Kidney capillary endothelial cell (primary cell): Measurements from ENCODE around the gene ILK.
A peak's percentile ranks its signal among the peaks of the same experiment; 100 is the strongest.

Experiments used
- DNase-seq: peaks from one replicate; pipeline ENCODE4 v3.0.0-alpha.2; 2018; ENCODE audit warnings: low spot score

Gene ILK

GRCh38 chr11:6607190-6607795, 3.7 kb downstream of the ILK start:
- no peak for DNase-seq

- DNase-seq: no peak
Measured at GRCh38 chr11:6608011-6608410, 4.4 kb downstream of the ILK start.

DNA sequence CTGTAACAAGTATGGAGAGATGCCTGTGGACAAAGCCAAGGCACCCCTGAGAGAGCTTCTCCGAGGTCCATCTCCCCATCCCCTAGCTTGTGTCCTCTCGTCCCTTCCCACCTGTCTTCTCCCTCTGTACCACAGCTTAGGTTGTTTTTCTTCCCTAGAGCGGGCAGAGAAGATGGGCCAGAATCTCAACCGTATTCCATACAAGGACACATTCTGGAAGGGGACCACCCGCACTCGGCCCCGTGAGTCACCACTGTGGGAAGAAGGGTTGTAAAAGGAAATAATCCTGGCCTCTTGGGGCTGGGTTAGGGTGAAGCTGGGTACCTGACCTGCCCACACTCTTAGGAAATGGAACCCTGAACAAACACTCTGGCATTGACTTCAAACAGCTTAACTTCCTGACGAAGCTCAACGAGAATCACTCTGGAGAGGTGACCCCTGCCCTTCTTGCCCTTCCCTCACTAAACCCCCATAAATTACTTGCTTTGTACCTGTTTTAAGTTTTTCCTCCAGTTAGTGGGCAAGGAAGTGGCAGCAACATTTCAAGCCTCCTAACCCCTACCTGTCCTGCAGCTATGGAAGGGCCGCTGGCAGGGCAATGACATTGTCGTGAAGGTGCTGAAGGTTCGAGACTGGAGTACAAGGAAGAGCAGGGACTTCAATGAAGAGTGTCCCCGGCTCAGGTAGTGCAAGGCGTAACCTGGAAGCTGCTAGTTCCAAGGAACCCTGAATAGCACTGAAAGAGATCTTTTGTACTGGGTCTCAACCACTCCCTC, 5.3 kb downstream of the ILK start:
- no peak for DNase-seq

DNA sequence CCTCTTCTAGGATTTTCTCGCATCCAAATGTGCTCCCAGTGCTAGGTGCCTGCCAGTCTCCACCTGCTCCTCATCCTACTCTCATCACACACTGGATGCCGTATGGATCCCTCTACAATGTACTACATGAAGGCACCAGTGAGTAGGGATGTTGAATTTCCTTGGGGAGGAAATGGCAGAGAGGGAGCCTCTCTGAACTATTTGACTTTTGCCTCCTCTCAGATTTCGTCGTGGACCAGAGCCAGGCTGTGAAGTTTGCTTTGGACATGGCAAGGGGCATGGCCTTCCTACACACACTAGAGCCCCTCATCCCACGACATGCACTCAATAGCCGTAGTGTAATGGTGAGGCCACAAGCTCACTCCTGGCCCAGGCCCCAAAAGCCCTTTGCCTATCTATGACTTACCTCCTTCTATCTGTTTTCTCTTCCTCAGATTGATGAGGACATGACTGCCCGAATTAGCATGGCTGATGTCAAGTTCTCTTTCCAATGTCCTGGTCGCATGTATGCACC, 6.0 kb downstream of the ILK start:
- no peak for DNase-seq

- DNase-seq: no peak
Measured at GRCh38 chr11:6610591-6610990, 7.0 kb downstream of the ILK start.

DNA sequence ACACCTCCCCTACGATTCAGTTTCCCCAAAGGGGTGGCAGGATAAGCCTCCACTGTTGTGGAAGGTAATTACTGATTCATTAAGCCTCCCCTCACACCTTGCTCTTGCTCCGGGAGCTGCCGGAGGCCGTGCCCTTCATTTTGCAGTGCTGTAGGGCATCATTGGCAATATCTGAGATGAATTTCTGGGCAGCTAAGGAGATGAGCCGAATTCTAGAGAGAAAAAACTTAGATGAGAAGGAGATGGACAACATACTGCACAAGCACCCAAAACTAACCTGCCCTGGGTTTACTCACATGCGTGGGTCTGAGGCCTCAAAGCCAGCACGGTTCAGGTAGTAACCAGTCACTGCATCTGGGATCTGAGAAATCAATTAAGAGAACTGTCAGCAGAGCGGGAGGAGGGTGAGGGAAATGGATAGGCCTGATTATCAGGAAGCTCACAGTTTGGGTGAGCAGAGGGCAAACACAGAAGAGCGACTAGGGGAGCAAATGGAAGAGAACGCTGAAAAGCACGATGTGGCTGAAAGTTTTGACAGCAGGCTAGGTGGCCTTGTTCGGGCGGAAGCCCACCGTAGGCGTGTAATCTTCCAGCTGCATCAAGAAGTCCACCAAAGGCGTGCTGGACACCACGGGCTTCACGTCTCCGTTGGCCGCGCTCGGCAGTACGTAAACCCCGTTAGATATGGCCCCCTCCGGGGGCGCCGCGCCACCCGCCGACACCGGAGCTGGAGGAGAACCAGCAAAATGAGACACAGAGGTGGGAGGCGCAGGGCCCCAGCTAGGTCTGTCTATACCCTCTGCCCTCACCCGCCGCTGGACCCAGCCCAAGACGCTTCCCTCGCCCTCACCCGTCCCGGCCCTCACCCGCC, 7.8 kb downstream of the ILK start:
- no peak for DNase-seq

DNA sequence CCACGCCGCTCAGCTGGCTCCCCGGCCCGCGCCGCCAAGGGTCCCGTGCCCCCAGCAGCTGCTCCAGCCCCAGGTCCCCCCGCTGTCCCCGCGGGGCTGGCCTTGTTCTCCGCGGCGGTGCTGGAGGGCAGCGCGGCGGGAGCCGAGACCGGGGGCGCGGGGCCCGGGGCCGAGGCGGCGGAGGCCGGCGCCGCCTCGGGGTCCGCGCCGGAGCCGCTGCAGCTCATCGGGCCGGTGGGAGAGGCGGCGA, 8.3 kb downstream of the ILK start:
- no peak for DNase-seq

- DNase-seq: peak; percentile 96
Measured at GRCh38 chr11:6612213-6613041, 8.9 kb downstream of the ILK start, which contains the start of gene TAF10. Gene TAF10, minus strand, starts transcription at chr11:6612216. Its CDS starts 27 bp downstream, at chr11:6612189.

DNA sequence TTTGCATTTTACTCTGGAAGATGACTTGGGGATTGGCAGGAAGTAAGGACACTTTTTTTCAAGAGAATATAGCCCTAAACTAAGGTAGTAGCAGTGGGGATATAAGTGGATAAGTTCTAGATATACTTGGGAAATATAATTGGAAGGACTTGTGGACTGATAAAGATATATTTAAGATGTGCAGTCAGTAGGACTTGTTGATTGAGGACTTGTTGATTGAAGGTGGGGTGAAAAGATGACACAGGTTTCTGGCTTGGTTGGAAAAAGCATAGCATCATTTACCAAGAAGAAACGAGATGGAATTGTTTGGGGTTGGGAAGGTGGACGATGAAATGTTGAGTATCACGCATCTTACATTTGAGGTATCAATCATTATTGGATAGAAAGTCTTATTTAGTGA, 9.9 kb downstream of the ILK start:
- no peak for DNase-seq

- DNase-seq: no peak
Measured at GRCh38 chr11:6614446-6614845, 10.9 kb downstream of the ILK start.

- no peak for DNase-seq
Measured at GRCh38 chr11:6615046-6615445, 11.5 kb downstream of the ILK start.

DNA sequence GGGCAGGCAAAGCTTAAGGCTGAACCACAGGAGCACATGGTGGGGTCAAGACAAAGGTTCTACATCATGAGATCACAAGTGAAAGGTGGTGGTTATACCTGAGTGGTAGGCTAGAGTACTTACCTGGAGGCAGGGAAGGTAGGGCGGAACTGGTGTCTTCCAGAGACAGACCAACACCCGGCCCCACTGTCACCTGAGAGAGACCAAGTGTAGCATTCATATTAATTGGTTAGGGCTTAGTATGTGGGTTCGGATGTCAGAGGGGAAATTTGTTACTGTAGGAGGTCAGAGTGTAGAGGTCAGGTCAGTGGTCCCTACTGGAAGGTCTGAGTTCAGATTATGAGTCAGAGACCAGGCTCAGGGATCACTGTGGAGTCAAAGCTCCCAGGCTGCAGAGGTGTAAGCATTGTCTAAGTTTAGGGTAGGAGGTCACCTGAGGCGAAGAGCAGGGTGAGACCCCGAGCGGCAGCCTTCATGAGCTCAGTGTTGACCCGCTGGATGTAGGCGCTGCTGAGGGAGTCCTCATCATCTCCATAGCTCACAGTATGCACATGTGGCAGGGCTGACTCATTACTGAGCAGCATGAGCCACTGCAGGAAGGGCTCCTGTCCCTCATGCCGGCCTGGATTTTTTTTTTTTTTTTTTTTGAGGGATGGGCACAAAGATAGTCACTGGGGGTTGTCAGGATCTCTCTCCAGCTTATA, 12.5 kb downstream of the ILK start:
- no peak for DNase-seq

DNA sequence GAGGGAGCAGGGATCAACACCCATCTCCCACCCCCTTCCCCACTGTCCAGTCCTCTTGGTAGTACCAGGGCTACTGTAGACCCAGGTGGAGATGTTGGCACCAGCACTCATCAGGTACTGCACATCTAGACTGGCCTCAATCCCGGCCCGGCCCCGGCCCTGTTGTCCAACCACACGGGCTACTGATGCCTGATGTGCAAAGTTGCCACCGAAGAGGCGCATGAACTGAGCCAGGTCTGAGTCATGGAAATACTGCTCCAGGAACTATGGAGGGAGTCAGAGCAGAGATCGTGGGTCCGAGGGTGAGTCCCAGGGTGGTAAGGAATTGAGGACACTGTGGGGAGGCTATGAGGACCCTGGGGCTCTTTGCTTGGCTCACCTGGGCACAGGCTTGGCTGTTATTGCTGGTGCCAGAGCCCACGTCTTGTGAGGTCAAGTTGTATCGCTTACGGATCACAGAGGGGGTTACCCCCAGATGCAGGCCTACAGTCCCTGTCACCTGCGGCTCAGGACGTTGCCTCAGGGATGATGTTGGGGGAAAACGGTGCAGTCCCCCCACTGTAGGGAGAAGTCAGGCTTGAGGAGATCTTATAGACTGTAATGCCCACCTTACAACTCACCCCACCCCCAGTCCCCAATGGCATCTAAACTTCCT, 13.1 kb downstream of the ILK start:
- no peak for DNase-seq

DNA sequence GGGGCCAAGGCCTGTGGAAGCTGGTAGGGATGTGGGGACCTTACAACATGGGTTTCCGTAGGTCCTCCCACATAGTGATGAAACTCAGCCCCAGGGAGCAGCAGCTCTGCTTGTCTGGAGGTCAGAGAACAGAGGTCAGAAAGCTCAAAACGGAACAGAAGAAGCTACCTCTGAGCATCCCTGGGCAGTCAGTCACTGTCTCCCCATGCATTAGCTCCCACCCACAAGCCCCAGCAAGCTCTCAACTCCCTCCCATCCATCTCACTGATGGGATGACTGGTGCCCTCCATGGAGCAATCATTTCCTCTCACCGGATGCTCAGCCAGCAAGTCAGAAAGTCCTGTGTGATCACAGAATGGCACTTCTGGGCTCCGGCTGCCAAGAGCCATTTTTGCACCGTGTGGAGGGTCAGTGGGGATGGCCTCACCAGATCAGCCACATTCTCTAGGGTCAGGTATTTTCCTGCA, 13.8 kb downstream of the ILK start:
- DNase-seq: peak; percentile 84

GRCh38 chr11:6618117-6619003, 14.8 kb downstream of the ILK start:
- DNase-seq: peak; percentile 89

DNA sequence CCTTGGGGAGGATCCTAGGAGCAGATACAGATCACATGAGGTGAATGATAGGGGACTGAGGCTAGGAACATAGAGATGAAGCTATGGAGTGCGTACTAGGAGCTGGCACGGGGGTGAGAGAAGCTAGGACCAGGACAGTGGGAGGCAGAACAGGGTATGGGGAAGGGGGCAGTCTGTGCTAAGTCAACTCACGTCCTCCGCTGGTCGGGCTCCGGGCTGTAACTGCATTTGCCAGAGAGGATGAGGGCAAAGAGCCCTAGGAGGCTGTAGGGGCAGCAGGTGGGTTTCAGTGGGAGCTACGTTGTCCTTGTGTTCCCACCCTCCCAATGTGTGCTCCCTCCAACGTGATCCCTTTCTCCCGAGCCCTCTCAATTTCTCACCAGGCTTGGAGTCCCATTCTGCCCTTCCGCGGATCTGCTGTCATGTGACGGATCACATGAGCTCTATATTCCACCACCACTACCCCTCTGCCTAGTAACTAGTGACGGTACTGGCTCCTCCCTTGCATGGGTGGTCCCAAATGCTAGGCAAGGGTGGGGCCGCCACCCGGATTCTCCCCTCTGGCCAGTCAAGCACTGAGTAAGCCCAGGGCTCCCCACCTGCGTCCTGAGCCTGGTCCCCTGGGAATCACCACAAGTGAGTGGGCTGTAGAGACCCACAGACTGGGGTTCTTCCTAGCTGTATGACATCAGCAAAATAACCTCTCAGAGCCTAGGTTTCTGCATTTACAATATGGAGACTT, 15.6 kb downstream of the ILK start, which contains the start of gene TPP1:
Gene TPP1, minus strand, starts transcription at position 419 of the 742 bp plus-strand sequence. Its CDS starts 22 bp downstream, at position 397.
- peak; percentile 92 for DNase-seq

- no peak for DNase-seq
Measured at GRCh38 chr11:6620636-6621035, 17.1 kb downstream of the ILK start.

DNA sequence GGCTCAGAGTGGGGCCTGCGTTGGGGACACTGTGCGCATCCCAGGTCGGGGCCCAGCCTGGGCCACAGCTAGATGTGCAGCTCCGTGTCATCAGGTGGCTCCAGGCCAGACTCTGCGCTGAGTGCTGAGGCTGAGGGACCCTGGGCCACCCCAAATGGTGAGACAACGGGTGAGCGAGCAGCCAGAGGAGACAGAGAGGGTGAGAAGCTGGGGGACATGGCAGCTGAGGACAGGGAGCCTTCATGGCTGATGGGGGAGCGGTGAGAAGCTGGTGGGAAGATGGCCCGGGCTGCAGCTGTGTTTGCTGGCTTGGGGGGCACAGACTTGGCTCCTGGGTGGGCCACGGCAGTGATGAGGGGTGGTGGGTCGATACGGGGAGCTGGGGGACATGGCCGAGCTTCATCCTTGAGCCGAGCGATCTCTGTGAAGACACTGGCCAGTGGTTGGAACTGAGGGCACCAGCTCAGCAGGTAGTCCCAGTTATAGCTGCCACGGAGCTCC, 18.2 kb downstream of the ILK start:
- DNase-seq: no peak
